Esophagus (tissue), 2 donors: ENCODE data around the gene SUGCT. TPM values are rescaled to one million over a fixed set of nuclear protein-coding genes. Genes with fewer than 3 reads are reported as not detected.

ENCODE experiments used
- H3K27ac ChIP-seq, 2 donors: one replicate each; pipeline ENCODE4 v1.5.1; 2013; ENCODE audit warnings: low read depth in 2 of 2, mild to moderate bottlenecking in 2 of 2, inconsistent platforms in 1 of 2, low read length in 1 of 2, moderate library complexity in 1 of 2
- H3K27me3 ChIP-seq, 2 donors: one replicate each; pipeline ENCODE4 v1.6.1; 2013; ENCODE audit warnings: low read length in 2 of 2, control low read depth in 1 of 2, mild to moderate bottlenecking in 1 of 2; ENCODE audit not compliant: insufficient read depth in 2 of 2, control insufficient read depth in 1 of 2
- H3K36me3 ChIP-seq, 2 donors: one replicate each; pipeline ENCODE4 v1.6.1; 2013; ENCODE audit warnings: low read length in 1 of 2; ENCODE audit not compliant: control insufficient read depth in 2 of 2, insufficient read depth in 2 of 2
- H3K4me1 ChIP-seq, 2 donors: one replicate each; pipeline ENCODE4 v1.6.1; 2013; ENCODE audit warnings: low read length in 1 of 2; ENCODE audit not compliant: control insufficient read depth in 2 of 2, insufficient read depth in 2 of 2
- H3K4me3 ChIP-seq, 2 donors: one replicate each; pipeline ENCODE4 v1.5.1; 2013; ENCODE audit warnings: low read length in 2 of 2, mild to moderate bottlenecking in 2 of 2, low read depth in 1 of 2, moderate library complexity in 1 of 2
- H3K9me3 ChIP-seq, 2 donors: one replicate each; pipeline ENCODE4 v1.6.1; 2013; ENCODE audit warnings: mild to moderate bottlenecking in 2 of 2, low read depth in 1 of 2, low read length in 1 of 2, moderate library complexity in 1 of 2; ENCODE audit not compliant: control insufficient read depth in 2 of 2, insufficient read depth in 1 of 2
- WGBS, 2 donors: extraction: QIAGEN DNeasy Blood & Tissue Kit; methylation state at CpG; one replicate each; pipeline ENCODE4 v1.1.7; 2013; 5-methylcytosine and 5-hydroxymethylcytosine counted together
- polyA plus RNA-seq, 2 donors: library from polyadenylated mRNA; stranded (reverse); fragments of 200-250 nt; gene quantifications; one replicate each; pipeline ENCODE4 v1.2.3, GENCODE V29; 2013
- donor health status: healthy with polysubstance abuse.
- donor health status: Bipolar disorder and iron deficiency.

Gene SUGCT
- polyA plus RNA-seq, 2 donors: 1.7 to 2.3 TPM

DNA sequence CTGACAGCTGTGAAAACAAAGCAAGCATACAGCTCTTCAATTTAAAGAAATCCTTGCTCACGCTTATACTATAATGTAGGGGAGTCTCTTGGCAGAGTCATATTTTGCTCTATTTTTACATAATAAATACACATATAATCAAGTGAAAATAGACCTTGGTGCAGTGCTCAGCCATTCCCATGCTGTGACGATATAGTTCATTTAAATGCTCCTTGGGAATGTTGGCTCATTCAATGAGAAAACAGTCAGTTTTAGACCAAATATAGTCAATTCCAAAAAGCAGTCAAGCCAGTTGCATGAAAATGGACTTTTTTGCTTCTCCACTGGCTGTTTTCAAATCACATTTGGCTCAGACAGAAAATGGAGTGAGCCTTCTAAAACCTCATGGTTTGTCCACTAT, 587.4 kb downstream of the SUGCT start:
- 85 to 95% methylated on average over 2 of the region's 2 CpGs for WGBS, 2 donors

DNA sequence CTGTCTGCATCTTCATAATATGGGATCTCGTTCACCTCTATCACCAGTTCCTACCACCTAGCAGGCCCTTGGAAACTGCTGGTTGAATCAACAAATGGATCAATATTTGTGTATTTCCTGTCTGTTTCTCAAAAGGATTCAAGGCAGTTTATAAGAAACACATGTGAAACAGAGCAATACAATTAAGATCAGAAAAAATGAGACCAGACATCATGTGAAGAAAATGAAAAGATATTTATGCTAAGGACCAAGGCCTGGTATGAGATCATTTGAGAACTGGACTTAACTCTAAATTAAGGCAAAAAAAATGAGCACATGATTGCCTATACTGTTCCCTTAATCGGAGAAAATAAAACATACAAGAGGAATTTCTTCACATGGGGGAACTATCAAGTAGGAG, 589.0 kb downstream of the SUGCT start:
- 87 to 88% methylated on average over 2 of the region's 2 CpGs for WGBS, 2 donors

More for the DNA sequence above, 587.4 kb downstream of the SUGCT start:
- Histone ChIP-seq H3K4me1 (no peaks in the 10 kb centered on the region), H3K27me3 (no peaks in the 10 kb centered on the region), H3K4me3 (no peak overlapping the region), H3K36me3 (no peaks in the 10 kb centered on the region), H3K9me3 (no peaks in the 10 kb centered on the region), H3K27ac (no peak overlapping the region)

DNA sequence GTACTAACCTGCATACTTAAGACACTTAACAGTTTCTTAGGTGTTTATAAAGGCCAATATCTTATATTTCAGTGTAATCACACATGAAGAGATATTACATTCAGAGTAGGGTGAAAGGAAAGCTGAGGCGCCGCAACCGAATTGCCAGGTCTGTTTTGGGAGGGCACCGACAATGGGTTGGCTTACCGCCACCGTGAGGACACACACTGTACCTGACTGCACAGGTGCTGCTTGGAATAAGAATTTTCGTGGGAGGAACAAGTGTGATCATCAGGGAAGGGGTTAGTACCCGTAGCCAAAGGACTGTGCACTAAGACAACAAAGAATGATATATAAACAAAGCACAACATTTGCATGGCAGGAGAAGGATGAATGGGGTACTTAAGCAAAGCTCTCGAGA, 591.8 kb downstream of the SUGCT start:
- Histone ChIP-seq H3K9me3 (no peaks in the 10 kb centered on the region), H3K4me1 (no peaks in the 10 kb centered on the region), H3K4me3 (no peak overlapping the region), H3K27ac (no peak overlapping the region), H3K36me3 (no peaks in the 10 kb centered on the region), H3K27me3 (no peaks in the 10 kb centered on the region)
- WGBS, 2 donors: 81 to 82% methylated on average over 9 of the region's 9 CpGs

More for the DNA sequence above, 589.0 kb downstream of the SUGCT start:
- H3K27ac ChIP-seq: no peak overlapping the region
- no peaks in the 10 kb centered on the region for H3K27me3 ChIP-seq
- H3K4me1 ChIP-seq: no peaks in the 10 kb centered on the region
- H3K36me3 ChIP-seq: no peaks in the 10 kb centered on the region
- H3K4me3 ChIP-seq: no peak overlapping the region
- no peaks in the 10 kb centered on the region for H3K9me3 ChIP-seq

DNA sequence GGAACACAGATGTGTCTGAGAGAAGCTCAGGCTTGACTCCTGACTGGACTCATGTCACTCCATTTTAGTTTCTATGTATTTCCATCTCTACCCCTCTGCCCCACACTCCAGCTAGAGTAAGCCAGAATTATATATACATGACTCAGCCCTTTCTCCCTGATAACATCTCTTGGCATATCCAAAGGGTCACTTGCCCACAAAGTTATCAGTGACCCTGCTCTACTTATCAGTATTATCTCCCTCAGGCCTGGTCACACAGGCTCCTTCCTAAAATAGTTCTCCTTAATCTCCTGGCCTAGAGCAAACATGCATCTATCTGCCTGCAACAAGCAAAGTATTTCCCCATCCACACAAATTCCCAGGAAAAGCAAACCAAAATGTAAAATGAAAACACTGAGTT, 598.3 kb downstream of the SUGCT start:
- Histone ChIP-seq H3K4me3 (no peak overlapping the region), H3K27ac (no peak overlapping the region), H3K9me3 (no peaks in the 10 kb centered on the region), H3K36me3 (no peaks in the 10 kb centered on the region), H3K4me1 (no peaks in the 10 kb centered on the region), H3K27me3 (no peaks in the 10 kb centered on the region)

DNA sequence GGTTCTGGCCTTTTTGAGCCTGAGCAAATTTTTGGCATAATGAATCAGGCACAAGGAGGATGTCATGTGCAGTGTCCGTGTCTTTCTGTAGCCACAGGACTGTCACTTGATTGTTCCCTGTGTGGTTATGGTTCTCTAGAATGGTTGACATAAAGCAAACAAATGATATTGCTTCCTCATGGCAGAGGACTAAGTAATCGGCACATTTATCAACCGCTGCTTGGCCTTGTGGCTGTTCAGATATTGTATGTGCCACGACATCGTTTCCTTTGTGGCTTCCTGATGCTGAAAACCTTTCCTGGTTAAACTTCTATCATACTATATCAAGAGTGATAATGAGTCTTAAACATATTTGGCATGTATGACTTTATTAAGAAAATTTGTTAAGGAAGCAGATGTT, 598.8 kb downstream of the SUGCT start:
- 45 to 59% methylated on average over 5 of the region's 5 CpGs for WGBS, 2 donors
- H3K9me3 ChIP-seq: no peaks in the 10 kb centered on the region
- no peak overlapping the region for H3K4me3 ChIP-seq
- H3K36me3 ChIP-seq: no peaks in the 10 kb centered on the region
- no peaks in the 10 kb centered on the region for H3K4me1 ChIP-seq
- no peak overlapping the region for H3K27ac ChIP-seq
- H3K27me3 ChIP-seq: no peaks in the 10 kb centered on the region

DNA sequence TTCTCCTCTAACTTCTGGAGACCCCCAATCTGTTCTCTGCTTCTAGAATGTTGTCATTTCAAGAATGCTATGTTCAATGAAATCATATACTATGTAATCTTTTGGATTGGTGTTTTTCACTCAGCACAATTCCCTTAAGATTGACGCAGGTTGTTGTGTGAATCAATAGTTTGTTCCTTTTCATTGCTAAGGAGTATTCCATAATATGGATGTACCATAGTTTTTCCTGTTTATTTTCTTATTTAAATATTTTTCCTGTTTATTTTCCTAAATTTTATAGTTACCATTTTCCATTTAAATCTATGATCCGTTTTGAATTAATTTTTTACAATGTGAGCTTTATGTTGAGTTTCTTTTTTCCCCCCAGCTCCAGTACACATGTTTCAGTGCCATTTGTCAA, 604.5 kb downstream of the SUGCT start:
- Histone ChIP-seq H3K4me3 (no peak overlapping the region), H3K4me1 (no peaks in the 10 kb centered on the region), H3K27ac (no peak overlapping the region), H3K36me3 (no peaks in the 10 kb centered on the region), H3K27me3 (no peaks in the 10 kb centered on the region), H3K9me3 (no peaks in the 10 kb centered on the region)
- WGBS, 2 donors: 89 to 92% methylated on average over 2 of the region's 2 CpGs

DNA sequence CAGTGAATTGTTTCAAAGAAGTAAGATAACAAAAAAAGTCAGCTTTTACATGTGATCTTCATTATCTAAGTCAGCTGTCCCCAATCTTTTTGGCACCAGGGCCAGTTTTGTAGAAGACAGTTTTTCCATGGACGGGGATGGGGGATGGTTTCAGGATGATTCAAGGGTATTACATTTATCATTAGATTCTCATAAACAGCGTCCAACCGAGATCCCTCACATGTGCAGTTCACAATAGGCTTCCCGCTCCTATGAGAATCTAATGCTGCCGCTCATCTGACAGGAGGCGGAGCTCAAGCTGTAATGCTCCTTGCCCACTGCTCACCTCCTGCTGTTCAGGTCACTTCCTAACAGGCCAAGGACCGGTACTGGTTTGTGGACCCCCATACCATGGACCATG, 607.5 kb downstream of the SUGCT start:
- Histone ChIP-seq H3K9me3 (no peaks in the 10 kb centered on the region), H3K36me3 (no peaks in the 10 kb centered on the region), H3K4me1 (no peaks in the 10 kb centered on the region), H3K27ac (no peak overlapping the region), H3K27me3 (no peaks in the 10 kb centered on the region), H3K4me3 (no peak overlapping the region)
- 84 to 87% methylated on average over 7 of the region's 7 CpGs for WGBS, 2 donors

DNA sequence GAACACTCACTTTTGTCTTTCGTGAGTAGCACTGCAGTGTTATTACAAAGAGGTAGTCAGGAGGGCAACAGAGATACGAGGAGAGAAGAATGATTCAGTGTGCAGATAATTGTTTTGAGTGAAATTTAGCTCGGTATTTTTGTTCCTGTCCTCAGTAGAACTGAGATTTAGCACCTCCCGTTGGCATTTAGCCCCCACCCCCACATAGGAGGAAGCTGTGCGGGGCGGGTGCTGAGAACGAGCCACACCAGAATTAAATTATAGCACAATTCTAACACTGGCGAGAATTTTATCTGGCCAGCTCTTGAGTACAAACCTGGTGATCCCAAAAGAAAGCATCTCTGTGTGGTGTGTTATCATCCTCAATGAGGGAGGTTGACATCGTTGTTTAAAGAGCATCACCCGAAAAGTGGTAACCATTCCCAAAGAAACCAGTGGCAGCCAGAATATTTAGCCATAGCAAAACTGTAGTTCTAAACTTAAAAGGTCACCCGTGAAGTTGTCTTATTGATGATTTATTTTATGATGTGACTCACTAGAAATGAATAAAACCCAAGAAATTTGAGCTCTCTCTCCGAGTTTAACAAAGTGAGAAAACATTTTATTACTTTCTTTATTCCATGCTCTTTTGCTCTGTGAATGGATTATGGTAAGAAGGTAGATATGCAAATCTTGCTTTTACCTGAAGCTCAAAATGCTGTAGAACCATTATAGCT, 612.2 kb downstream of the SUGCT start:
- Histone ChIP-seq H3K36me3 (no peaks in the 10 kb centered on the region), H3K27ac (no peak overlapping the region), H3K9me3 (no peaks in the 10 kb centered on the region), H3K4me3 (no peak overlapping the region), H3K27me3 (no peaks in the 10 kb centered on the region), H3K4me1 (no peaks in the 10 kb centered on the region)
- WGBS, 2 donors: 69% methylated on average over 12 of the region's 12 CpGs

DNA sequence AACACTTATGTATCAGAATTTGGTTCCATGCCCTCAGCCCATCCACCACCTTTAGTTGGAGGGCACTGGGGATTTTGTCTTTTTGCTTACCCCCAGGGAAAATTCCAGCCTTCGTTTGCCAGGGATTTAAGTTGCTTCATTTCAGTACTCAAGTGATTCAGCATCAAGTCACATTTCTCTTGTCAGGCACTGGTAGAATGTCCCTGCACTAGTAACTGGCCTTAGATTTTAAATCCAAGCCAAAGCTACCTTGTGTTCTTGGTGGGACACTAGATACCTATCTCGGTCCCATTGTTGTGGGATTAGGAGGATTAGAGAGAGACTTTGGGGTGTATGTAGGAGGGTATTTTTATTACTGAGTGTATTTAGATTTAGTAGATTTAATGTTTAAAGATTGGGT, 613.1 kb downstream of the SUGCT start:
- Histone ChIP-seq H3K27ac (no peak overlapping the region), H3K4me1 (no peaks in the 10 kb centered on the region), H3K9me3 (no peaks in the 10 kb centered on the region), H3K36me3 (no peaks in the 10 kb centered on the region), H3K27me3 (no peaks in the 10 kb centered on the region), H3K4me3 (no peak overlapping the region)
- 49 to 54% methylated on average over 2 of the region's 2 CpGs for WGBS, 2 donors

DNA sequence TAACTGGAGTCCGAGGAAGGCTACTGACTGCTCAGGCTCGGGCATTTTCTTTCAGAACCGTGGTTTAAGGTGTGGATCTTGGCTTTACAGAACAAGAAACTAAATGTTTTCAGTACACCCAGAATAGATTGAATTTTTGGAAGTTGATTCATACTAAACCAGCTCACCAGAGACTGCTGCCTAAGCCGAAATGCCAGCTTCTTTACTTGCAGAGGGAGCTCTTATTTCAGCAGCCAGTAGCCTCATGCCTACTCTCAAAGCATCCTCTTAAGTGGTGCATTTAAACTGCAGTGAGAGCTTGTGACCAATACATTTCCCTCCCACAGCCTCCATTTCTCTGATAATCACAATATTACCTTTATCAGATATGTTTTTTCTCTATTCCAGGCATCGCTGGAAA, 615.1 kb downstream of the SUGCT start:
- H3K27ac ChIP-seq: no peak overlapping the region
- no peaks in the 10 kb centered on the region for H3K36me3 ChIP-seq
- no peaks in the 10 kb centered on the region for H3K27me3 ChIP-seq
- no peaks in the 10 kb centered on the region for H3K9me3 ChIP-seq
- H3K4me1 ChIP-seq: no peaks in the 10 kb centered on the region
- H3K4me3 ChIP-seq: no peak overlapping the region
- 90 to 92% methylated on average over 5 of the region's 5 CpGs for WGBS, 2 donors
